Measurements from ENCODE around the gene ANXA10.

DNA sequence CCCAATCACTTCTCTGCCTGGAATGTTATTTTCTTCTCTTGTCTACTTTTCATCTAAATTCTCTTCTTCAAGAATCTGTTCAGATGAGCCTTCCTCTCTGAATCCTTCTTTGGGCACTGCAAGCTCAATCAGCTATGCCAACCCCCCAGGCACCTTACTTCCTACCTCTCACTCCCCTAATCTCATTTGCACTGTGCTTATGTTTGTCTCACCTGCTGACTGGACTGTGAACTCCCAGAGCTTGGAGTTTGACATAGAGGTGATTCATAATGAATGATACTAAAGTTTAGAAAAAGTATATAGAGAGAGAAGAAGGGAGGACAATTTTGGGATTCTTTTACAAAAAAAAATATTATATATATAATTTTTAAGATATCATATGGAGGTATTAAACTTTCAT lies 36.3 kb downstream of the ANXA10 start:
- TF ChIP-seq, protein P1, sequence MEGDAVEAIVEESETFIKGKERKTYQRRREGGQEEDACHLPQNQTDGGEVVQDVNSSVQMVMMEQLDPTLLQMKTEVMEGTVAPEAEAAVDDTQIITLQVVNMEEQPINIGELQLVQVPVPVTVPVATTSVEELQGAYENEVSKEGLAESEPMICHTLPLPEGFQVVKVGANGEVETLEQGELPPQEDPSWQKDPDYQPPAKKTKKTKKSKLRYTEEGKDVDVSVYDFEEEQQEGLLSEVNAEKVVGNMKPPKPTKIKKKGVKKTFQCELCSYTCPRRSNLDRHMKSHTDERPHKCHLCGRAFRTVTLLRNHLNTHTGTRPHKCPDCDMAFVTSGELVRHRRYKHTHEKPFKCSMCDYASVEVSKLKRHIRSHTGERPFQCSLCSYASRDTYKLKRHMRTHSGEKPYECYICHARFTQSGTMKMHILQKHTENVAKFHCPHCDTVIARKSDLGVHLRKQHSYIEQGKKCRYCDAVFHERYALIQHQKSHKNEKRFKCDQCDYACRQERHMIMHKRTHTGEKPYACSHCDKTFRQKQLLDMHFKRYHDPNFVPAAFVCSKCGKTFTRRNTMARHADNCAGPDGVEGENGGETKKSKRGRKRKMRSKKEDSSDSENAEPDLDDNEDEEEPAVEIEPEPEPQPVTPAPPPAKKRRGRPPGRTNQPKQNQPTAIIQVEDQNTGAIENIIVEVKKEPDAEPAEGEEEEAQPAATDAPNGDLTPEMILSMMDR (IDR thresholded peaks at IDR 0.05; ENCODE audit: poor library complexity): no peak
- TF ChIP-seq EZH2phosphoT487 (IDR thresholded peaks at IDR 0.05; ENCODE audit: low read depth, severe bottlenecking, unreplicated experiment): no peak
- no peak for TF ChIP-seq EZH2 (IDR thresholded peaks at IDR 0.05; ENCODE audit: borderline replicate concordance)
